DOHH2 (cell line): ENCODE data around the gene KCNG2.

Experiments used
- EZH2phosphoT487 ChIP-seq: fragments of 200-600 bp; sonication (generic); IDR thresholded peaks from 2 replicates; pipeline ENCODE4 v1.6.1; 2017; ENCODE audit warnings: borderline replicate concordance, mild to moderate bottlenecking, antibody characterized with exemption, low read length, moderate library complexity, mixed read lengths
- TF ChIP-seq, protein P1 (sequence below): fragments of 200-600 bp; sonication (generic); IDR thresholded peaks from one replicate; pipeline ENCODE4 v1.5.1; 2014; ENCODE audit warnings: antibody characterized with exemption, mild to moderate bottlenecking, low read depth, low read length; ENCODE audit not compliant: poor library complexity, severe bottlenecking

DNA sequence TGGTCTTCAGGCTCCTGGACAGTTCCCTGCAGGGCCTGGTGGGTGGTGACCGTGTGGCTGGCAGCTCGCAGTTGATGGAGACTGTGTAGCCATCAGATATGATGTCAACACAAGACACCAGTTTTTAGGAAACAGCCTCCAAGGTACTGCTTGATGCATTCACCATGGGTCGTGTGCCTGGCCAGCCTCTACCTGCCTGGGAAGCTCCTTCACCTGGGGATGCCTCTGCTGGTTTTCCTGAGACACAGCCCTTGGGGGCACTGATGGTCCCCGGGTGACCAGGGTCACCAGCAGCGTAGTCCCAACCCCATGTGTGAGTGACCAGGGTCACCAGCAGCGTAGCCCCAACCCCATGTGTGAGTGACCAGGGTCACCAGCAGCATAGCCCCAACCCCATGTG is 33.6 kb upstream of the KCNG2 start:
- TF ChIP-seq, protein P1, sequence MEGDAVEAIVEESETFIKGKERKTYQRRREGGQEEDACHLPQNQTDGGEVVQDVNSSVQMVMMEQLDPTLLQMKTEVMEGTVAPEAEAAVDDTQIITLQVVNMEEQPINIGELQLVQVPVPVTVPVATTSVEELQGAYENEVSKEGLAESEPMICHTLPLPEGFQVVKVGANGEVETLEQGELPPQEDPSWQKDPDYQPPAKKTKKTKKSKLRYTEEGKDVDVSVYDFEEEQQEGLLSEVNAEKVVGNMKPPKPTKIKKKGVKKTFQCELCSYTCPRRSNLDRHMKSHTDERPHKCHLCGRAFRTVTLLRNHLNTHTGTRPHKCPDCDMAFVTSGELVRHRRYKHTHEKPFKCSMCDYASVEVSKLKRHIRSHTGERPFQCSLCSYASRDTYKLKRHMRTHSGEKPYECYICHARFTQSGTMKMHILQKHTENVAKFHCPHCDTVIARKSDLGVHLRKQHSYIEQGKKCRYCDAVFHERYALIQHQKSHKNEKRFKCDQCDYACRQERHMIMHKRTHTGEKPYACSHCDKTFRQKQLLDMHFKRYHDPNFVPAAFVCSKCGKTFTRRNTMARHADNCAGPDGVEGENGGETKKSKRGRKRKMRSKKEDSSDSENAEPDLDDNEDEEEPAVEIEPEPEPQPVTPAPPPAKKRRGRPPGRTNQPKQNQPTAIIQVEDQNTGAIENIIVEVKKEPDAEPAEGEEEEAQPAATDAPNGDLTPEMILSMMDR, result no peak
- TF ChIP-seq EZH2phosphoT487, result no peak
